NCI-H2196 (cell line): ENCODE results near the gene CHST8.
"Not testable (repeated sequence)": the region's sequence is repeated elsewhere in the genome, so short reads cannot be mapped to it uniquely, and the experiment has no call there.

Experiments
- DNase-seq: peaks from one replicate; lab custom pipeline; 2025; ENCODE audit not compliant: unreplicated experiment; lab: John Stamatoyannopoulos, UW

The CHST8 gene, protein sequence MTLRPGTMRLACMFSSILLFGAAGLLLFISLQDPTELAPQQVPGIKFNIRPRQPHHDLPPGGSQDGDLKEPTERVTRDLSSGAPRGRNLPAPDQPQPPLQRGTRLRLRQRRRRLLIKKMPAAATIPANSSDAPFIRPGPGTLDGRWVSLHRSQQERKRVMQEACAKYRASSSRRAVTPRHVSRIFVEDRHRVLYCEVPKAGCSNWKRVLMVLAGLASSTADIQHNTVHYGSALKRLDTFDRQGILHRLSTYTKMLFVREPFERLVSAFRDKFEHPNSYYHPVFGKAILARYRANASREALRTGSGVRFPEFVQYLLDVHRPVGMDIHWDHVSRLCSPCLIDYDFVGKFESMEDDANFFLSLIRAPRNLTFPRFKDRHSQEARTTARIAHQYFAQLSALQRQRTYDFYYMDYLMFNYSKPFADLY

DNA sequence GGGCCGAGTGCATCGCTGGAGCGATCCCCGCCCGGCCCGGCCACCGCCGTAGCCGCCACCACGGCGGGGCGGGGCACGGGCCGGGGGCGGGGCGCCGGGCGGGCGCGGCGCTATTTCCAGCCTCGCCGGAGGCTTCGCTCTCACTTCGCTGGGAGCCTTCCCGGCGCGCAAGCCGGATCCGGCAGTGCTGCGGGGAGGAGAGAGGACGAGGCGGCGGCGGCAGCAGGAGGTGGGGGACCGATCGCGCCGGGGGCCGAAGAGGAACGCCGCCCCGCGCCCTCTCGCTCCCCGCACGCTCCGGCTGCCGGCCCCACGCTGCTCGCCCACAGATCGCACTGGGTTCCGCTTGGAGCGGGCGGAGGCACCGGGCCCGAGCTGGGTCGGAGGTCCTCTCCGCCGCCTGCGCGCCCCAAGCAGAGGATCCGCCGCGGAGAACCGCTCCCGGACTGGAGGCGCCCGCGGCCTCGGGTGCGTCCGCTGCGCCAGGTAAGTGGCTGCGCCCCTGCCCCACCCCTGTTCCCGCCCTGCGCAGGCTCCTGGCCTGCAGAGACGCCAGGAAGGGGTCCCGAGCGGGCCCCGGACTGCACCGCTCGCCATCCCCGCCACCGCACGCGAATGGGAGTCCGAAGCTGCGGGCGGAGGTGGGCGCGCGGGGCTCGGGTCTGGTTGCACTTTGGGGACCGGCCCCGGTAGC is at the start of gene CHST8:
TSS of gene CHST8 (plus strand) at position 143 of the 694 bp plus-strand sequence. CDS start 67,309 bp downstream, outside the sequence.
- peak; percentile 77 for DNase-seq

DNA sequence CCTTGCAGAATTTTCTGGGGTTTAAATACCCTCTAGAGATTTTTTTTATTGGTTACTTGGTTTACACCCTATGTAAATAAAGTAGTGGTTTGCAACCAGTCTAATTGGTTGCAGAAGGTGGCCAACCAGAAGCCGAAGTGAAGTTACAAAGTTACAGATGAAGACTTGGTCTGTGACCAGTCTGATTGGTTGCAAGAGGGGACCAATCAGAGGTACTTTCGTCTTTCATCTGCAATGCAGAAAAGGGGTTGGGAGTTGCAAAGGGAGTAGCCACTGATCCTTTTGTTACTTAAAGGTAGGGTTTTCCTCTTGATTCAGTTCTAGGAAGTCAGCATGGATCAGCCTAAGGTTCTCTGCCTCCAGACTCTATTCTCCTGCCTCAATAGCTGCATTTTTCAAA is 48.8 kb upstream of the CHST8 start:
- DNase-seq = no peak

DNA sequence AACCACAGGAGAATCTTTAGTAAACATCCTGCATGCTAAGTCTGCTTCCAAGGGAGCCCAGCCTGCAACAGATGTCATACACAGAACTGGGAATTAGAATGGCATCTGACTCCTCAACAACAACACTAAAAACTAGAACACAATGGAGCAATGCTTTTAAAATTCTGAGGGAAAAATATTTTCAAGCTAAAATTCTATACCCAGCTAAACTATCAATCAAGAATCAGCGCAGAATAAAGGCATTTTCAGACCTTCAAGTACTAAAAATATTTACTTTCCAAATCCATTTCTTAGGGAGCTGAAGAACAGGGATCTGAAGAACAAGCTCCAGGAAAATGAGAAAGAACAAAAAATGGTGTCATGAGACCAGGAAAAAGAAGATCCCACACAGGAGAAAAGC is 46.9 kb upstream of the CHST8 start:
- DNase-seq = no peak

DNA sequence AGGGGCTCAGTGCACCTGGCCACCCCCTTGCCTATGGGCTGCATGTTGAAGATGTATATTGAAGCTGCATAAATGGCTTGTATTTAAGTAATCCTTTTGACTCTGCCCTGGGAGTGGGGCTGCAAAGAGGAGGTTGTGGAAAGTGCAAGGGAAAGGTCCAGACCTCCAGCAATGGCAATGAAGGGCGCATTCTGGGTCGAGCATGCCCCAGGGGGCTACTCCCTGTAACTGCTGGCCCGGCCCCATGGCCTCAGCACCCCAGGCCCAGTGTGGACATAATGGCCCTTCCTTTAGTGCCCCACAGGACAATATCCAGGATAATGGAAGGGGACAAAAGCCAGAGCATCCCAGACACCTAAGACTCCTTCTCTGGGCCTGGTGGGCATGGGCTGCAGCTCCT is 43.1 kb upstream of the CHST8 start:
- no peak for DNase-seq

DNA sequence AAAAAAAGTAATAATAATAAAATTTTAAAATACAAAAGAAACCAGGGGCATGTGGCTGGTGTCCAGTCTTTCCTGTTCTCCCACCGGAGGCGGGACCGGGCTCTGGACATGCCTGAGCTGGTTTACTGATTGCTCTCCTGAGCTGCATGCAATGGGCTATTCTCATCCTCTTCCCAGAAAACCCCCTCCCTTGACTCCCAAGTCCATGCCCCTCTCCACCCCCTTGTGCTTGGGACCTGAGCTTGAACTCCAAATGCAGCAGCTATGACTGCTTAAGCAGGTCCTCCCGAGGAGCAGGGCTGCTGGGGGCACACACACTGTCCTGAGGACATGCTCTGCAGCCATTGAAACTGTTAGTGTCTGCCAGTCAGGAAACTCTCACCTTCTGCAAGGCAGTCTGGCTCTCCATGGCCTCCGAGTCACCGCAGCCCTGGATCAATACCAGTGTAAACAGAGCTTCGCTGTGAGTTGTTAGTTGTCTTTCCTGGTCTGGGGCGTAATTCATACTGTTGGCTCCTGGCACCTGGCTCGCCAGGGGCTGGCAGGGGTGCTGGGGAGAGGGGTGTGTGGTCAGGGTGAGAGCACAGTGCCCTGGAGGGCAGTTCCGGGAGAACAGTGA is 41.6 kb upstream of the CHST8 start:
- DNase-seq = peak; percentile 81

DNA sequence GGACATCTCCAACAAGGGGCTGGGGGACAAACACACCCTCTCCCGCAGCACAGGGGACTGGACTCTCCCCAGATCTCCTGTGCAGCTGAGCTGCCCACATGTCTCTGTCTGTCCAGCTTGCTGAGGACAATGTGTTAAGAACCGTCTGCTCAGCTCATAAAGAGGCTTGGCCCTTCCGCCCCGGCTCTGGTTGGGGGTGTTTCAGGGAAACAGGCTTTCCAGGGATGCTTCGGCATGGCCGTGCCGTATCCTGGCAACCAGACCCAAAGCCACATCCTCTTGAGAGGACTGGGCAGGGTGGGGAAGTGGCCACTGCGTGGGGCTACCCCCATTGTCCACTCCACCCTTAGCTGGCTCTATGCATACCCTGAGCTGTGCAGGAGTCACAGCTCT is 41.1 kb upstream of the CHST8 start:
- peak; percentile 81 for DNase-seq

DNA sequence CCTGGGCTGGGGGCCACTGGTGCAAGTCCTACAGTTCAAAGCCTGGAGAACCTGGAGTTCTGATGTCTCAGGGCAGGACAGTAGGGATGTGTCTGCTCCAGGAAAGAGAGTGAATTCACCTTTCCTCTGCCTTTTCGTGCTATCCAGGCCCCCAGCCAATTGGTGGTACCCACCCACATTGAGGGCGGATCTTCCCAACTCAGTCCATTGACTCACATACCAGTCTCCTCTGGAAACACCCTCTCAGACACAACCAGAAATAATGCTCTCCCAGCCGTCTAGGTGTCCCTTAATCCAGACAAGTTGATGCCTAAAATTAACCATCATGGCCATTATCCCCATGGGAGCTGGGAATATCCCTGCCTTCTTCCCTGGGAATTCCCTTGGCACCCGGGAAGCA is 38.8 kb upstream of the CHST8 start:
- no peak for DNase-seq

DNA sequence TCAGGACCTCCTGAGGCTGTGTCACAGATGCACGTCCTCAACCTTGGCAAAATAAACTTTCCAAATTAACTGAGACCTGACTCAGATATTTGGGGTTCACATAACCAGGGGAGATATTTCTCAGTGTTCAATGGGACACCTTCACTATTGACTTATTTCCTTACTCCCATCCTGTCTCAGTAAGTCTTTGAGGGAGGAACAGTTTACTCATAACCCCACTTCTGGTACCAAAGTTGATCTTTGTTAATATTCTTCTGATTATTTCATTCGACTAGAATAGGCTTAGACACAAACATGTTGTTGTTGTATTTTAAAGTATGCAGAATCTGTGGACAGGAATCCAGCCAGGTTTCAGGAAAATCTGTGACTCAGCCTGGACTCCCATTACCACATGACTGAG is 34.6 kb upstream of the CHST8 start:
- no peak for DNase-seq

DNA sequence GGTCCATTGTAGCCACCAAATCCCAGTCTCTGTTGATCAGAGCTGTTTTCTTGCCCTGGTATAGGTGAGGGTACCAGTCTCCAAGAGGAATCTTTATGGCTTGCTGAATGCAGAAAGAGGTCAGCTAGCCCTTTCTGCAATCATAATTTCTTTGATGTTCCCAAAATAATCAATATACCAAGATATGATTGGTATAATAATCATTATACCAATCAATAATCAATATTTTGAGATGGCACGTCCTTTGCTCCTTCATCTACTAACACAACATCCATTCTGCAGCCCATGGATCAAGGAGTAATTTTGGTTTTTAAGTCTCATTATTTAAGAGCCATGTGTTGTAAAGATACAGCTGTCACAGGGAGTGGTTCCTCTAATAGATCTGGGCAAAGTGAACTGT is 31.5 kb upstream of the CHST8 start:
- DNase-seq = no peak

DNA sequence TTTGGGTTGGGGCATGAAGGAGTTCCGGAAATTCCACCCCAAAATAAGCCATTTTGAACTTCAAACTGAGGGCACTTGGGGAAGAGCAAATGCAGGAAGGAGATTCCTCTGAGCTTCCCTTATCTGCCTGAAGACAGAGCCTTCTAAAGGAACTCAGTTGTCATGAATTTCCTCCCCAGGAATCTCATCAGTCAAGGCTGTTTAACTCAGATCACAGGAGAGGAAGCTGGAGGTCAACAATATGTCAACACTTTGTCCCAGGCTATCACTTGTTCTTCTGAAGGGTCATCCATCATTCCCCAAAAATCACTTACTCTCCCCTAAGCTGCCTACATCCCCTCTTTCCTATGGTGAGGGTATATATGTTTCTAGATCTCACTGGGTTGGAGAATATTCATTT is 26.0 kb upstream of the CHST8 start:
- no peak for DNase-seq

DNA sequence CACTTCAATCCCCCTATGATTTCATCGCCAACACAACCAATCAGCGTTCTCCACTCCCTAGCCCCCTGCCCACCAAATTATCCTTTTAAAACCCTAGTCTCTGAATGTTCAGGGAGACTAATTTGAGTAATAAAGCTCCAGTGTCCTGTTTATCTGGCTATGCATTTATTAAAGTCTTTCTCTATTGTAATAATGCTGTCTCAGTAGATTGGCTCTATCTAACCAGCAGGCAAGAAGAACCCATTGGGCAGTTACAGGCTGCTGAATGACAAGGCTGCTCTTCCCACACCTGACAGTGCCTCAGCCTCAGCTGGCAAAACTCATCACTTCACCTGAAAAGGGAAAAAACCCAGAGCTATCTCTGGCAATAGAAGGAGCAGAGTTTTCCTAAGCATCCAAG is 20.2 kb upstream of the CHST8 start:
- DNase-seq = no peak

DNA sequence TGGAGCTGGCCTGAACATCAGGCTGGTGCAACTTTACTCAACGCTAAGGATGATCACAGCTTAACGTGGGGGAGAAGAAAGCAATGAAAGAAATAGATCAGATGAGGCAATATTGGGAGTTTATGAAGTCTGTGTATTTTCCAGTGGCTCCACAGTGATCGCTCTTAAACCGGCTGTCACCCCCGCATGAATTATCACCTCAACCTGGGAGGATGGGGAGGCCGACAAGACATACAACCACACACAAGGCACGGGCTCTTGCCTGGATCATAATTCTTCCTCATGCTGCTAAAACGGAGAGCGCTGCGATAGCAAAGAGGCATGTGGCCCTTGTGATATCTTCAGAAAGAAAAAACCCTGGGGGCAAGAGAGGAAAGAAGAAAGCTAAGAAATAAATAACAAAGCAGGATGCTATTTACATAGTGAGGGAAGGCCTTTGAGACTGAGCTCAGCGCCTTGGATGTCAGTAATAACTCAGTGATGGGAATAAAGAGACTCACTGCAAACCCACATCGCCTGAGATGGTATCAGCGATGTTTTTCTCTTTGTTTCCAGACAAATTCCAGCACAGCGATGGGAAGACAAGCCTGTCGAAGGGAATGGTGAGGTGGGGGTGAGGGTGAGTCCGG is 19.1 kb upstream of the CHST8 start:
- DNase-seq = no peak

DNA sequence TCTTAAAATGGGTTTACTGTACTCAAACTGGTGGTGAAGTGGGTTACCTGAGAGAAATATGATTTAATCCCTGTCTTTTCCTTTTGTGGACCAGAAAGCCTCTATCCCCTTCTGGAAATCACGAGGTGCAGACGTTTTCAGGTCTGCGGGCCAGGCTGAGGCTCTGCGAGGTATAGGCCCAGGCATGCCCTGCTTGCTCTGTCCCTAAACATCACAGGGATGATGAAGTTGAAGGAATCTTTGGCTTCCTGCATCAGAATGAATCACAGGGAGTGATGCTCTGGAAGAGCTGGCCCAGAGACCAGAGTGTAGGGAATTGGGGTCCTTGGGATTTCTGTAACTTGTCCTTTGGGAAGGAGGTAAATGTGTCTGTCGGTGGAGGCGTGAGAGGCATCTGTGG is 18.4 kb upstream of the CHST8 start:
- no peak for DNase-seq

DNA sequence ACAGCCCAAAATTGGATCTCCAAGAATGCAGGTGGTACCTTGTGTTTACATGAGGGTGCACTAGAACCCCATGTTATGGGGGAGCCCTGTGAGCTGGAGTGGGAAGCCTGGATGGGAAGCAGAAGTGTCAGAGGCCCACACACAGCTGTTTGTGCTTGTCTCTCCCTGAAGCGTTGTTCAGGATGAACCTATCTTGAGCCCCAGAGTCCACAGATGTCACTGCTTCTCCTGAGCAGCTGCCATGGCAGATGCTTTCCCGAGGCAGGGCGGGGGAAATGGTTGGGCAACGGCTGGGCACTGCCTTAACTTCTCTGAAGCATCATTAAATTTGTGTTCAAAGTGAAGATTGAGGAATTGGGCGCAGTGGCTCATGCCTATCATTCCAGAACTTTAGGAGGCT is 17.1 kb upstream of the CHST8 start:
- no peak for DNase-seq

DNA sequence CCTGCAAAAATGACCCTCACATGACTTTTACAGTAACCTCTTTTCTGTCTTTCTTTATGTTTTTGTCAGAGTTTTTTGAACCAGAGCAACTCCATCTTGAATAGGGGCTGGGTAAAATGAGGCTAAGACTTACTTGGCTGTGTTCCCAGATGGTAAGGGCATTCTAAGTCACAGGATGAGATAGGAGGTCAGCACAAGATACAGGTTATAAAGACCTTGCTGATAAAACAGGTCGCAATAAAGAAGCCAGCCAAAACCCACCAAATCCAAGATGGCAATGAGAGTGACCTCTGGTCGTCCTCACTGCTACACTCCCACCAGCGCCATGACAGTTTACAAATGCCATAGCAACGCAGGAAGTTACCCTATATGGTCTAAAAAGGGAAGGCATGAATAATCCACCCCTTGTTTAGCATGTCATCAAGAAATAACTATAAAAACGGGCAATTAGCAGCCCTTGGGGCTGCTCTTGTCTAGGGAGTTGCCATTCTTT is 15.9 kb upstream of the CHST8 start:
- not testable (repeated sequence) for DNase-seq

DNA sequence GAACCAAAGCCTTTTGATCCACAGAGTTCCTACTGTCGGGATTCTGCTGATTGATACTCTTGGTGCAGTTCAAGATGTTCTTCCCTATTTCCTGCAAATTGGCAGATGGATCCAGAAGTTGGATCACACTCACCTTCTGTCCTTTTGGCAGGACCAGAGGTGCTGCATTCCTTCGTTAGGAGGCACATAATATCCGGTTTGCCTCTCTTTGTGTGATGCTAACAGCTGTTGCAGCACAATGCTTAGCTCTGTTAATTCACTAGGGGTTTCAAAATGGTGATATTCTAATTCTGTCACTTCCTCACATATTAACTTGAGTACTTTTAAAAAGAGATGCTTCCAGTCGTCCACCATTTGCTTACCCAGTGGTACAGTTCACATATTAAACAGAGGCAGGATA is 15.2 kb upstream of the CHST8 start:
- DNase-seq = no peak

DNA sequence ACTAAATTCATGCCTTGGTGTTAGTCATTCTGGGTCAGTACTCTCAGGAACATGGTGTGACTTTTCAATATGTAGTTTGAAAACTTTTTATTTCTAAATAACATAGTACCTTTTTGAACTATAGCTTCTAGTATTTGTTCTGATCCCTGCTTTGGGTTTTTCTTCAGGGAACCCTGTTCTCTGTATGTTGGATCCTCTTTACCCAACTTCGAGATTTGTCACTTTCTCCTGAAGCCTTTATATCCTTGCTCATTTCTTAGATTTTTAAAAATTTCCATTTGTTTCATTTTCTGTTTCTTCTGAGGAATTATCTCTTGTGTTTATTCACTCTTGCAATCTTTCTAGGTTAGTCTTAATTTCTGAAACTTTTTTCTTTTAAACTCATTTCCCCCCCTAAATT is 12.4 kb upstream of the CHST8 start:
- no peak for DNase-seq

DNA sequence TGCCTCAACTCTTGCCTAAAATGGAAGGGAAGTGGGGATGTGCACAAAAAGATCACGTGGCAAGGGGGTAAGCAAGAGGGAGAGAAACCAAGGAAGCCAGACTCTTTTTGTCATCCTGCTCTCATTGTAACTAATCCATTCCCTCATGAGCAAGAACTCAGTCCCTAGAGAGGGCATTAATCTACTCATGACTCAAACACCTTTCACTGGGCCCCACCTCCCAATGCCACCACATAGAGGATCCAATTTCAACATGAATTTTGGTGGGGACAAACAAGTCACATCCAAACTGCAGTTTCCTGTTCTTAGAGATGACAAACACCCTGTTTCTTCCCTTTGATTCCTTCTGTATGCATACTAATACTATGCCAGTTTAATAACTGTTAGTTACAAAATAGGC is 11.2 kb upstream of the CHST8 start:
- DNase-seq = no peak

DNA sequence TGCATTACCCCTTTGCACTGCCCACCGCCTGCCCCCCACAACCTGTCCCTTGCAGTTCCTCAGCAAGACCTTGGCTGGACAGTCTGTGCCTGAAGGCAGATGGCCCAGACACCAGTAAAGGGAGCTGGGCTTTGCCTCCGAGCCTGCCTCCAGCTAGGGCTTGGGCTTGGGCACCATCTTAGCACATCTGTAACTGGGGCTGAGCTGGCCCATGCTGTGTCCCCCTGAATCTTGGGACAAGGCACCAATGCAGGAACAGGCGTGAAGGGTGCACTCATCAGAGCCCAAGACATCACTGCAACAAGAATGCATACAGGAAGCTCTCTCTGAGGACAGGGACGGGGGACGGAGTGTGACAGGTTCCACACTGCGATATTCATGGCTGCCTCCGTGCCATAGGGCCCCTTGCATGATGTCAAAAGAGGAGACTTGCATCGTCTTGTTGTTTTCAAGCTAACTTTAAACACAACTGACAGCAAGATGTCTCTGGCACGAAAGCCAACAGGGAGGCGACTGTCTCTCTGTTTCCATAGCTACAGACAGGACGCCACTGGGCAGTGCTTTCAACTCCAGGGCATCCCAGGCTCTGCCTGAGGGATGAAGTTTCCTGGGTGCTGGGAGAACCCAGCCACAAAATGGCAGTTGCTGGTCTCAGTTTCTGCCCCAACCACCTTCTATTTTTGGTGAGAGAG is 8.7 kb upstream of the CHST8 start:
- no peak for DNase-seq

DNA sequence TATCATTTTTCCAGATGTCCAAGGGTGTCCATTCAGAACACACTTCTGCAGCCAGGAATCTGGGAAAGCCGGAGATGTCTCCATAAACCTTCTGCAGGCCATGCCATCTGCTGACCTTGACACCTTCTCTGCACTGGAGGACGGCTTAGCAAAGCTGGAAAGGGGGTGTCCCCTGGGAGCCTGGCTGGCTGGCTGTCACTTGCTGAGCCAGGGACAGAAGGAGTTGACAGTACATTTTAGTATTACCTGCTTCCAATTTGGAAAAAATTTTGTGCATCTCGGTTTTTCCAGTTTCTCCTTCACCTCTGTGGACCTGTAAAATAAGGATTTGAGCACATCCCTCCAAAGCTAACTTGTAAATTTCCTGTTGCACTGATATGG is 8.1 kb upstream of the CHST8 start:
- DNase-seq = no peak

DNA sequence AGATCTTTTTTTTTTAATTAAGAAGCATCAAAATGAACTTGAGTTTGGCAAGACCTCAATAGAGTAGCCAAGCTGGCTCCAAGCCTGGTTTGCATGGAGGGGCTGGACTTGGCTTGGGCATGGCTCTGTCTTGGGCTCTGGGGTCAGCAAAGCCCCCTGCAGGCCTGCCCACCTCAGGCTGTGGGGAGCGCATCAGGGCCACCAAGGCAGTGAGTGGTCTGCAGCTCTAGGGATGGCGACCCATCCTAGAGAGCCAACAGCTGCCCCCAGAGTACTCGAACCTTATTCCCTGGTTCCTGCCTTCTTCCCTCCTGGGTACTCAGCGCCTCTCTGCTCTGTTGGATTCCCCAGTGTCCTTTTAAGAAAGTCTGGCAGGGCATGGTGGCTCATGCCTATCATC is 5.4 kb upstream of the CHST8 start:
- no peak for DNase-seq
